Rectal smooth muscle tissue (tissue), 1 donor: ENCODE measurements around the gene RNF130.

Experiments used
- H3K27ac ChIP-seq: one replicate; pipeline ENCODE4 v1.7.0; 2013; ENCODE audit warnings: low read depth, low read length, inconsistent platforms
- H3K27me3 ChIP-seq: one replicate; pipeline ENCODE4 v1.7.0; 2013; ENCODE audit warnings: low read length; ENCODE audit not compliant: control insufficient read depth, insufficient read depth
- H3K36me3 ChIP-seq: one replicate; pipeline ENCODE4 v1.7.0; 2013; ENCODE audit warnings: low read length; ENCODE audit not compliant: control insufficient read depth, insufficient read depth
- H3K4me1 ChIP-seq: one replicate; pipeline ENCODE4 v1.7.0; 2013; ENCODE audit warnings: low read length; ENCODE audit not compliant: control insufficient read depth, insufficient read depth
- H3K4me3 ChIP-seq: one replicate; pipeline ENCODE4 v1.7.0; 2013; ENCODE audit warnings: low read length
- H3K9ac ChIP-seq: one replicate; pipeline ENCODE4 v1.7.0; 2013; ENCODE audit warnings: low read length

RNF130 gene

DNA sequence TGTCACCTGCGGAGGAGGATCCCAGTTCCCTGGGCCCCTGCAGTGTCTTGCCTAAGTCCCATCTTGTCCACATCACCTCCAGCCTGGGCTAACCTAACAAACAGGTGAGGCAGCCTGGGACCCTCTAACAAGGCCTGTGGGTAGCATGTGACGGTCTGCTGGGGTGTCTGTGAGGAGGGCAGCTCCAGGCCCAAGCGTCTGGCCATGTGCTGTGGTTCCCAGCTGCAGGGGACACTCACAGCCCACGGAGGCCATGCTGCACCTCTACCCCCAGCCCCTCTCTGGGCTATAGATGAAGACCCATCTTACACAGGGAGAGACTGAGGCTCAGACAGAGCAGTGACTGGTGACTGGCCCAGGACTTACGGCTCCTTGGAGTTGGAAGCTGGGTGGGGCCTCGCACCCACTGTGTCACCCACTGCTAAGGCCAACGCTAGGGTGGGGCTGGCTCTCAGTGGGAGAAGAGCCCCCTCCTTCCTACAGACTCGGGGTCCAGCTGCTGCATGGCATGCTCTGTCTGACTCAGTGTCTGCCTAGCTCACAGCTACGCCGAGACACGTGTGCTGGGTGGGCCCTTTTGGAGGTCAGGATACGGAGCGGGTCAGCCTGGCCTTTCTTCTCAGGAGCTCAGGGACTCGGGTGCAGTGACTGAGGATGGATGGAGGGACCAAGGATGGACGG, 40.8 kb upstream of the RNF130 start:
- Histone ChIP-seq H3K27me3 (no peaks in the 10 kb centered on the region), H3K4me3 (no peak overlapping the region), H3K27ac (no peak overlapping the region), H3K36me3 (no peaks in the 10 kb centered on the region), H3K9ac (no peak overlapping the region), H3K4me1 (no peaks in the 10 kb centered on the region)

DNA sequence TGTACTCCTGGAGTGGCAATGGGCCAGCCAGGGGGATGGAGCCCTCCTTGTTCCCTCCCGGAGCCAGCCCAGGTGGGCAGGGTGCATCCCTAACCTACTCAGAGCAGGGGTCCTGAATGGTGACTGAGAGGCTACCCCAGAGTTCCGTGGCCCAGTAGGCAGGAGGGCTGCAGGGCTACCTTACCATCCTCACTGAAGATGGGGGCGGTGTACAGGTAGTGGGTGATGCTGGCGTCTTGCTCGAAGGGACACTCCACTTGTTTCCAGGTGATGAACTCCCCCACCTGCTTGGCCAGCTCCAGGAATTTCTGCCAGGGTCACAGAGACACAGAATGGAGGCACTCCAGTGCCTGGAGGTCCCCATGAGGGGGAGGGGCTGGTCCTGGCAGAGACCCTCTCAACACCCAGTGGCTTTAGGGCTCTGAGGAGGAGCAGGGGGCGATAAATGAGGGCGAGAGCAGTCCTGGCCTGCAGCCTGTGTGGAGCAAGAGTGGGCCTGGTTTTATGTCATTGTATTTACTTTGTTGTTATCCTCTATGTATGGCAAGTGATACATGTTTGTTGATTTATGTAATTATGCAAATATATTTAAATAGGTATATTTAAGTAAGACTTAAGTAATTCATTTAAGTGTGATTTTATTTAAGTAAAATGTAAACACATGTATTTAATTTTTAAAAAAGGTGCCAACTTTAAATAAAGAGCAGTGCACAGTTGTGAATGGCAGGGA, 39.9 kb upstream of the RNF130 start:
- Histone ChIP-seq H3K4me3 (no peak overlapping the region), H3K27me3 (no peaks in the 10 kb centered on the region), H3K9ac (no peak overlapping the region), H3K36me3 (no peaks in the 10 kb centered on the region), H3K4me1 (no peaks in the 10 kb centered on the region), H3K27ac (no peak overlapping the region)

- no peak overlapping the region for H3K9ac ChIP-seq
- H3K36me3 ChIP-seq: no peaks in the 10 kb centered on the region
- no peak overlapping the region for H3K27ac ChIP-seq
- no peaks in the 10 kb centered on the region for H3K27me3 ChIP-seq
- no peaks in the 10 kb centered on the region for H3K4me1 ChIP-seq
- no peak overlapping the region for H3K4me3 ChIP-seq
Observed at GRCh38 chr5:180109920-180110319, 38.4 kb upstream of the RNF130 start.

DNA sequence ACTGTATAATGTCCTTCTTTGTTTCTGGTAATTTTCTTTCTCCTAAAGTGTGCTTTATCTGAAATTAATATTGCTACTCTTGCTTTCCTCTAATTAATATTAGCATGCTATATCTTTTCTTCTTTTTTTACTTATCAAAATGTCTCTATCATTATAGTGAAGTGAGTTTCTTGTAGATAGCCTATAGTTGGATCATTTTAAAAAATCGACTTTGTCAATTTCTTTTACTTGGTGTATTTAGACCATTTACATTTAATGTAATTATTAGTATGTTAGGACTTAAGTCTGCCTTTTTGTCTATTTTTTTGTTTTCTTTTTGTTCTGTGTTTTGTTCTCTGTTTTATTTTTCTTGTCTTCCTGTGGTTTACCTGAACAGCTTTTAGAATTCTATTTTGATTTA, 35.4 kb upstream of the RNF130 start:
- Histone ChIP-seq H3K4me1 (no peaks in the 10 kb centered on the region), H3K4me3 (no peak overlapping the region), H3K9ac (no peak overlapping the region), H3K27me3 (no peaks in the 10 kb centered on the region), H3K36me3 (no peaks in the 10 kb centered on the region), H3K27ac (no peak overlapping the region)

- Histone ChIP-seq H3K27ac (no peak overlapping the region), H3K36me3 (no peaks in the 10 kb centered on the region), H3K9ac (no peak overlapping the region), H3K4me3 (no peak overlapping the region), H3K4me1 (no peaks in the 10 kb centered on the region), H3K27me3 (no peaks in the 10 kb centered on the region)
Observed at GRCh38 chr5:180105827-180106312, 34.3 kb upstream of the RNF130 start.

DNA sequence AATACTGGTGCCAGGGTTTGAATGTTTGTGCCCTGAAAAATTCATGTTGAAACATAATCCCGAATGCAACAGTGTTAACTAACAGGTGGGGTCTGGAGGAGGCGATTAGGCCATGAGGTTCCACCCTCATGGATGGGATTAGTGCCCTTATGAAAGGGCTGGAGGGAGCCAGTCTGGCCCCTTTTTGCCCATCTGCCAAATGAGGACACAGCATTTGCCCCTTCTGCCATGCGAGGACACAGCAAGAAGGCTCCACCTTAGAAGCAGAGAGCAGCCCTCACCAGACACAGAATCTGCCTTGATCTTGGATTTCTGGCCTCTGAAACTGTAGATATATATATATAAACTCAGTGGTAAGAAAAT, 32.6 kb upstream of the RNF130 start:
- Histone ChIP-seq H3K27me3 (no peaks in the 10 kb centered on the region), H3K27ac (no peak overlapping the region), H3K36me3 (no peaks in the 10 kb centered on the region), H3K4me3 (no peak overlapping the region), H3K9ac (no peak overlapping the region), H3K4me1 (no peaks in the 10 kb centered on the region)

DNA sequence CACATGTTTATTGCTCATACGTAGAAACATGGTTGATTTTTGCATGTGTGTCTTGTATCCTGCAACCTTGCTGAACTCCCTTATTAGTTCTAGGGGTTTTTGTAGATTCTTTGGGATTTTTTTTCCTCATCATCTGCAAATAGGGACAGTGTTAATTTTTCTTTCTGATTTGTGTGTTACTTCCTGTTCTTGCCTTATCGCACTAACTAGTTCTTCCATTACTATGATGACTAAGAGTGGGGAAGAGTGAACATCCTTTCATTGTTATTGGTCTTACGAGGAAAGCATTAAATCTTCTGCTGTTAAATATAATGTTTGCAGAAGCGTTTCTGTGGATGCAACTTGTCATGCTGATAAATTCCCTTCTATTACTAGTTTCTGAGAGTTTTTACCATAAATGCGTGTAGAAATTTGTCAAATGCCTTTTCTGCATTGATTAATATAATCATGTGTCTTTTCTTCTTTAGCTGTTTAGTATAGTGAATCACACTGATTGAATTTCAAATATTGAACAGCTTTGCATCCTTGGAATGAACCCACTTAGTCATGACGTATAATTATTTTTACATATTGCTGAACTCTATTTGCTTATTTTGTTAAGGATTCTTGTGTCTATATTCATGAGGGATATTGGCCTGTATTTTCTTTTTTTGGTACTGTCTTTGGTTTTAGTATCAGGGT, 32.1 kb upstream of the RNF130 start:
- Histone ChIP-seq H3K27me3 (no peaks in the 10 kb centered on the region), H3K36me3 (no peaks in the 10 kb centered on the region), H3K9ac (no peak overlapping the region), H3K4me1 (no peaks in the 10 kb centered on the region), H3K27ac (no peak overlapping the region), H3K4me3 (no peak overlapping the region)

GRCh38 chr5:180102636-180103035, 31.1 kb upstream of the RNF130 start:
- Histone ChIP-seq H3K9ac (no peak overlapping the region), H3K27ac (no peak overlapping the region), H3K27me3 (no peaks in the 10 kb centered on the region), H3K4me3 (no peak overlapping the region), H3K4me1 (no peaks in the 10 kb centered on the region), H3K36me3 (no peaks in the 10 kb centered on the region)

DNA sequence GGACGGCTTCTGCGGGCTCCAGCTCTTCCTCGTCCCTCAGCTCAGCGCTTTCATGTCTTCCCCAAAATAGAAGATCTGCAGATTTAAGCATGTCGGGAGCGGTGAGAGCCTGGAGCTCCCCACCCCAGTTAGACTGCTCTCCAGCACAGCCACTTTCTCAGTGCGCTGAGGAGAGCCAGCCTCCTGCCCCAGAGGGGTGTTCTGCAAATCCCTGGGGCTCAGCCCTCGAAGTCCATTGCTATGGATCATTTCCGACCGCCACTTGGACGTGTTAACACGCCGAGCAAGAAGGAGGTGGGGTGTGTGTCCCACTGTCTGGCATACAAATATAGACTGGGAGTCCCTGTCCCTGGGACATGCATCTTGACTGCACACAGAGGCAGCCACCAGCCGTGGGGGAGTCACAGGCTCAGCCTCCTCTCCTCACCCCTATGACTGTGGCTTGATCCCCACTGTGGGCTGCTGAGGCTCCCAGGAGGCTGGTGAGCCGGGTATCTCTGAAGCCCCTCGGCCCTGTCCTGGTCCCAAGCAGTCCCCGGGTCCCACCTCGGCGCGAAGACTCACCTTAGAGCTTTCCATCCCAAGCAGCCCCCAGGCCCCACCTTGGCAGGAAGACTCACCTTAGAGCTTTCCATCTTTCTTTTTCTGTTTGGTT, 30.0 kb upstream of the RNF130 start:
- H3K9ac ChIP-seq: no peak overlapping the region
- H3K4me1 ChIP-seq: no peaks in the 10 kb centered on the region
- no peak overlapping the region for H3K27ac ChIP-seq
- H3K36me3 ChIP-seq: no peaks in the 10 kb centered on the region
- H3K4me3 ChIP-seq: no peak overlapping the region
- H3K27me3 ChIP-seq: no peaks in the 10 kb centered on the region

- no peaks in the 10 kb centered on the region for H3K36me3 ChIP-seq
- H3K4me1 ChIP-seq: no peaks in the 10 kb centered on the region
- no peaks in the 10 kb centered on the region for H3K27me3 ChIP-seq
Observed at GRCh38 chr5:180100621-180101450, 29.3 kb upstream of the RNF130 start.

DNA sequence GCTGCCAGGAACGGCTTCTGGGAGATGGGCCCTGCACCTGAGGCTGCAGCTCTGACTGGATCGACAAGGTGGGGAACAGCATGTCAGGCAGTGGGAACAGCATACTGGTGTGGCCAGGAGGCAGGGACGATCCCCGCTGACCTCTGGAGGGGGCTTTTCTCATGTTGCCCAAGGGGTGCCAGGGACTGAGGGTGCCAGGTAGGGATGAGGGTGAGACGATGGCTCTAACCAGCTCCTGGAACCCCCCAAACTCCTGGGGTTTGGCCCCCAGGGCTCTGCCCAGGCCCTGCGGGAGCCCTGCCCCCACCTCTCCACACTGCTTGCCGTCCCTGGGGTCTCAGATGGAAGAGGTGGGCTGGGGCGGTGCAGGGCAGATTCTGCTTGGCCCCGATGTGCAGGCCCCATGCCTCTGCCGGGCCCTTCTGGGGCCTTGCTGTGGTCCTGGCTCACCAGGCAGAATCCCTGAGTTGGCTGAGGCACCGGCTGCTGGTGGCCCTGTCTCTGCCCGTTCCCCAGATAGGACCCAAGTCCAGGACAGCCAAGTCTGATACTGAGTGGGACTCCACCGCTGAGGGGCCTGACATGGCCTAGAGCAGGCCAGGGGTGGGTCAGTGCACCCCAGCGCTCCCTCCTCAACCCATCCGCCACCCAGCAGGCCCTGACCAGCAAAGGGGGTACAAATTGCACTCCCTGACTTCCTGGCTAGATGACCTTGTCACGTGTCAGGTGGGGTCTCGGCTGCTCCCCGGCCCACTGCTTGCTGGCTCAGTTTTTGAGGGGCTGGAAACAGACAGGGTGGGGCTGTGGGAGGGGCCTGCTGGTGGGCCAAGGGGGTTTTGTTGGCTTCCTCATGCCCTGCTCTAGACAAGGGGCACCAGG, 28.4 kb upstream of the RNF130 start:
- H3K36me3 ChIP-seq: no peaks in the 10 kb centered on the region
- no peak overlapping the region for H3K27ac ChIP-seq
- no peaks in the 10 kb centered on the region for H3K4me1 ChIP-seq
- H3K27me3 ChIP-seq: no peaks in the 10 kb centered on the region
- no peak overlapping the region for H3K4me3 ChIP-seq
- no peak overlapping the region for H3K9ac ChIP-seq

More at GRCh38 chr5:180100621-180101450, 29.3 kb upstream of the RNF130 start:
- Histone ChIP-seq H3K4me3 (no peak overlapping the region), H3K27ac (no peak overlapping the region), H3K9ac (no peak overlapping the region)
